Mesendoderm (in vitro differentiated cells): Measurements from ENCODE around the gene LARP4. TPM values are rescaled to one million over a fixed set of nuclear protein-coding genes. Genes with fewer than 3 reads are reported as not detected.

Source experiments
- DNase-seq: peaks from one replicate; pipeline ENCODE4 v3.0.0; 2013
- H2AK5ac ChIP-seq: 2 replicates; pipeline ENCODE4 v1.6.1; 2013; ENCODE audit warnings: low read length, inconsistent platforms
- H2BK120ac ChIP-seq: 2 replicates; pipeline ENCODE4 v1.6.1; 2013; ENCODE audit warnings: low read depth, mild to moderate bottlenecking, low read length, moderate library complexity, mixed read lengths
- H2BK15ac ChIP-seq: replicated peaks from 2 replicates; pipeline ENCODE4 v1.6.1; 2013; ENCODE audit warnings: low read depth, mild to moderate bottlenecking, moderate library complexity
- H2BK5ac ChIP-seq: 2 replicates; pipeline ENCODE4 v1.6.1; 2013; ENCODE audit warnings: low read length, inconsistent platforms
- H3K18ac ChIP-seq: 2 replicates; pipeline ENCODE4 v1.6.1; 2013; ENCODE audit warnings: mild to moderate bottlenecking, low read length, mixed read lengths
- H3K23ac ChIP-seq: one replicate; pipeline ENCODE4 v1.6.1; 2013; ENCODE audit warnings: low read length
- H3K27ac ChIP-seq: 2 replicates; pipeline ENCODE4 v1.5.1; 2013; ENCODE audit warnings: low read depth, mild to moderate bottlenecking, inconsistent platforms, low read length, moderate library complexity
- H3K27me3 ChIP-seq: 2 replicates; pipeline ENCODE4 v1.6.1; 2013; ENCODE audit warnings: low read length, control low read depth, mild to moderate bottlenecking, inconsistent platforms; ENCODE audit not compliant: insufficient read depth, poor library complexity
- H3K36me3 ChIP-seq: 2 replicates; pipeline ENCODE4 v1.6.1; 2013; ENCODE audit warnings: low read length, inconsistent platforms; ENCODE audit not compliant: control insufficient read depth, insufficient read depth
- H3K4ac ChIP-seq: one replicate; pipeline ENCODE4 v1.6.1; 2013; ENCODE audit warnings: low read depth, mild to moderate bottlenecking, low read length, moderate library complexity
- H3K4me1 ChIP-seq: 2 replicates; pipeline ENCODE4 v1.6.1; 2013; ENCODE audit warnings: low read depth, low read length, inconsistent platforms; ENCODE audit not compliant: control insufficient read depth
- H3K4me2 ChIP-seq: 2 replicates; pipeline ENCODE4 v1.6.1; 2013; ENCODE audit warnings: low read length
- H3K4me3 ChIP-seq: 2 replicates; pipeline ENCODE4 v1.5.1; 2013; ENCODE audit warnings: mild to moderate bottlenecking, low read length
- H3K56ac ChIP-seq: one replicate; pipeline ENCODE4 v1.6.1; 2013; ENCODE audit warnings: low read length
- H3K79me1 ChIP-seq: 2 replicates; pipeline ENCODE4 v1.6.1; 2013; ENCODE audit warnings: low read length, inconsistent platforms
- H3K79me2 ChIP-seq: 2 replicates; pipeline ENCODE4 v1.6.1; 2013; ENCODE audit warnings: mild to moderate bottlenecking, low read length; ENCODE audit not compliant: control insufficient read depth, insufficient read depth
- H3K9ac ChIP-seq: 2 replicates; pipeline ENCODE4 v1.6.1; 2013; ENCODE audit warnings: low read length, inconsistent platforms
- H4K5ac ChIP-seq: one replicate; pipeline ENCODE4 v1.6.1; 2013; ENCODE audit warnings: low read length
- H4K8ac ChIP-seq: one replicate; pipeline ENCODE4 v1.6.1; 2013; ENCODE audit warnings: low read depth, mild to moderate bottlenecking, control low read depth, low read length, moderate library complexity
- WGBS: extraction: QIAGEN DNeasy Blood & Tissue Kit; methylation state at CpG from one replicate; pipeline ENCODE4 v1.1.7; 2013; ENCODE audit warnings: low lambda C conversion rate, missing lambda C conversion rate; ENCODE audit not compliant: insufficient coverage; ENCODE audit errors: extremely low coverage; 5-methylcytosine and 5-hydroxymethylcytosine counted together
- polyA plus RNA-seq, 2 experiments: library from polyadenylated mRNA; stranded (reverse); fragments of 200-250 nt; gene quantifications; one replicate each; pipeline ENCODE4 v1.2.3, GENCODE V29; 2013

The LARP4 gene
- polyA plus RNA-seq (2013, experiment 1 of 2): 49.6 TPM
- 50.1 TPM for polyA plus RNA-seq (2013, experiment 2 of 2)

DNA sequence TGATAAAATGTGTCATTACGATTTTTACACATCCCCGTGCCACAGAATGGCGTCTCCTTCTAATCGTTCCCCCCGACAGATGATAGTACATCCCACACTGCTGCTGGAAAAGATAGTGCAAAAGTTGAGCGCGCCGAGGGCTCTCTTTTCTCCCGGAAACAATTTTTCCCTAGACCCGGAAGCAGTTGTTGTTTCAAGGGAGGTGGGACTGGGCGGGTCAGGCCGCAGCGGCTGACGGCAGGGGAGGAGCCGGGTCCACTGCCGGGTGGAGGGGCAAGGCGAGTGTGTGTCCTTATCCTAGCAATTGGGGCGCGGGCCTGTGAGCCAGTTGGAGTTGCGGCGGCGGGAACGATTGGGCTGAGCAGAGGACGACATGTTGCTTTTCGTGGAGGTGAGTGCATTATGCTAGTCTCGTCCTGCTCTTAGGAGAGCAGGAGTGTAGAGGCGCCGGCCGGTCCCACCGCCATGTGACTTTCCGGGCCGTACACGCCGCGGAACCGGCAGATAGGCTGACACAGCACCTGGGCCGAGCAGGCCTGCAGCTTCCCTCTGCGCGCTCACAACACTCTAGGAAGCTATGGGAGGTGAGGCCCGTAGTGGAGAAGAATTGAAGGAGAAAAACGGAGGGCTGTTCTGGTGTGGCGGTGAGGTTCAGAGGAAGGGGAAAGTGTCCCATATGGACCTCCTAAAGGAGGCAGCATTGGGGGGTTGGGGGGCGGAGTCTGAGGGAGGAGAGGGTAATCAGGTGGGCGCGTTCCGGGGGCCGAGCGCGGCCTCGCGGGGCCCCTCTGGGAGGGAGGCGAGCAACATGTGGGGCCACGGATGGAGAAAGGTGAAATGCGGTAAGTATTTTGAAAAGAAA, at the start of gene LARP4:
Gene LARP4, plus strand, starts transcription at position 248 of the 862 bp plus-strand sequence. Its CDS starts 126 bp downstream, at position 374.
- Histone ChIP-seq H2AK5ac (peak within 1 kb of the TSS; percentile 18), H4K5ac (no peak within 1 kb of the TSS), H4K8ac (peak within 1 kb of the TSS; percentile 79), H3K36me3 (no peaks in the 10 kb centered on the region), H2BK5ac (peak within 1 kb of the TSS; percentile 89), H3K18ac (peak within 1 kb of the TSS; percentile 23), H3K4me1 (no peaks in the 10 kb centered on the region), H3K4me3 (peak within 1 kb of the TSS; percentile 99), H3K79me2 (peaks cover 43% of the 10 kb centered on the region), H2BK15ac (no peak within 1 kb of the TSS), H3K4ac (peak within 1 kb of the TSS; percentile 57), H2BK120ac (no peak within 1 kb of the TSS), H3K56ac (peak within 1 kb of the TSS; percentile 100), H3K4me2 (peak within 1 kb of the TSS; percentile 96), H3K9ac (peak within 1 kb of the TSS; percentile 99), H3K79me1 (no peaks in the 10 kb centered on the region), H3K27me3 (no peaks in the 10 kb centered on the region), H3K27ac (peak within 1 kb of the TSS; percentile 90), H3K23ac (peak within 1 kb of the TSS; percentile 66)
- DNase-seq: peak; percentile 99
- no CpG with 5 or more reads among the region's 54 CpGs for WGBS

- no peak overlapping the region for H3K23ac ChIP-seq
- H3K36me3 ChIP-seq: no peaks in the 10 kb centered on the region
- no peak overlapping the region for H2AK5ac ChIP-seq
- no peak overlapping the region for H4K5ac ChIP-seq
- H3K4me2 ChIP-seq: no peak overlapping the region
- H3K79me1 ChIP-seq: no peaks in the 10 kb centered on the region
- no peak overlapping the region for H3K56ac ChIP-seq
- no CpG with 5 or more reads among the region's 11 CpGs for WGBS
- H3K4ac ChIP-seq: no peak overlapping the region
- no peak for DNase-seq
- no peaks in the 10 kb centered on the region for H3K27me3 ChIP-seq
- no peak overlapping the region for H2BK15ac ChIP-seq
- H3K4me1 ChIP-seq: peaks cover 9% of the 10 kb centered on the region
- H3K4me3 ChIP-seq: no peak overlapping the region
- no peaks in the 10 kb centered on the region for H3K79me2 ChIP-seq
- H3K27ac ChIP-seq: no peak overlapping the region
- no peak overlapping the region for H2BK120ac ChIP-seq
- no peak overlapping the region for H4K8ac ChIP-seq
- H2BK5ac ChIP-seq: no peak overlapping the region
- H3K9ac ChIP-seq: no peak overlapping the region
- H3K18ac ChIP-seq: no peak overlapping the region
These were observed 49.3 kb upstream of the LARP4 start for GRCh38 chr12:50351120-50352043.

GRCh38 chr12:50353404-50353803, 47.3 kb upstream of the LARP4 start:
- Histone ChIP-seq H2BK15ac (no peak overlapping the region), H3K36me3 (no peaks in the 10 kb centered on the region), H3K9ac (peak overlapping the region; percentile 33), H3K4me1 (peaks cover 9% of the 10 kb centered on the region), H2BK120ac (peak overlapping the region; percentile 76), H3K18ac (peak overlapping the region; percentile 35), H3K79me2 (no peaks in the 10 kb centered on the region), H2BK5ac (peak overlapping the region; percentile 92), H3K79me1 (no peaks in the 10 kb centered on the region), H3K56ac (peak overlapping the region; percentile 77), H4K8ac (no peak overlapping the region), H3K27ac (no peak overlapping the region), H3K4ac (peak overlapping the region; percentile 90), H2AK5ac (peak overlapping the region; percentile 4), H3K27me3 (no peaks in the 10 kb centered on the region), H4K5ac (no peak overlapping the region), H3K4me2 (no peak overlapping the region), H3K4me3 (no peak overlapping the region), H3K23ac (no peak overlapping the region)
- peak; percentile 76 for DNase-seq
- no CpG with 5 or more reads among the region's 3 CpGs for WGBS

DNA sequence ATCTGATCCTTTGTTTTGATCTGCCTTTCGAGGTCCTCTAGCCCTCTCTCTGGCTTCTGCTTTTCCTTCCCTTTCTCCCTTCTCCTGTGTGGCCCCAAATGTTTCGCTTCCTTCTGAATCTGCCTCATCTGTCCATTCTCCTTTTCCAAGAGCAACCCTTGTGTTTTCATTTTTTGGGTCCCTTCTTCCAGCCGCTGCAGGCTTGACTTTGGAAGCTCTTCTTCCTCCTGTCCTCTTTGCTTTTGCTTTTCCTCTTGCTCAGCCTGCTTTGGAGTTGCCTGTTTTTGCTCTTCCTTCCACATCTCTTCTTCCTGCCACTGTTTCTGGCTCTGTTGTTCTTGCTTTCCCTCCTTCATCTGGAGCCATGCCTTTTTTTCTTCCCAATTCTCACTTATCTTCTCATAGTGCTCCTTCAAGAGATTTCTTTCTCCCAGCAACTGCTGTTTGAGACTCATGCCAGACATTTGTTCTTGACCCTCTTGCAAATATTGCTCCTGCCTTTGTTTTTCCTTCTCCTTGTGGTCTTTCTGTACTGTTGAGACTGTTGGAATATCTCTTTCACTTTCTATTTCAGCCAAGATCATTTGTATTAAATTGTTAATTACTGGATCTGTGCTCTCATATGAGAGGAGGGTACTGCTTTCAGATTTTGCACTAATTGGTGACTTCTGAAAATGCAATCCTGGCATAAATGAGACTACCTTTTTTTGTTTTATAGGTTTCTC, 46.7 kb upstream of the LARP4 start:
- Histone ChIP-seq H3K27me3 (no peaks in the 10 kb centered on the region), H3K4me3 (no peak overlapping the region), H4K5ac (peak overlapping the region; percentile 63), H3K36me3 (no peaks in the 10 kb centered on the region), H3K79me2 (no peaks in the 10 kb centered on the region), H2BK15ac (no peak overlapping the region), H2BK5ac (peak overlapping the region; percentile 79), H3K4me2 (no peak overlapping the region), H3K4ac (no peak overlapping the region), H2BK120ac (no peak overlapping the region), H3K27ac (no peak overlapping the region), H3K79me1 (no peaks in the 10 kb centered on the region), H3K56ac (peak overlapping the region; percentile 74), H3K9ac (peak overlapping the region; percentile 9), H3K18ac (peak overlapping the region; percentile 20), H4K8ac (no peak overlapping the region), H3K4me1 (peaks cover 9% of the 10 kb centered on the region), H2AK5ac (no peak overlapping the region), H3K23ac (no peak overlapping the region)
- no CpG with 5 or more reads among the region's 3 CpGs for WGBS
- no peak for DNase-seq

GRCh38 chr12:50354908-50355307, 45.8 kb upstream of the LARP4 start:
- H4K8ac ChIP-seq: no peak overlapping the region
- no peak overlapping the region for H2AK5ac ChIP-seq
- H3K27me3 ChIP-seq: no peaks in the 10 kb centered on the region
- H3K27ac ChIP-seq: no peak overlapping the region
- no peak overlapping the region for H3K23ac ChIP-seq
- no peaks in the 10 kb centered on the region for H3K79me2 ChIP-seq
- no peak overlapping the region for H3K4me3 ChIP-seq
- no peak overlapping the region for H3K56ac ChIP-seq
- H3K4ac ChIP-seq: no peak overlapping the region
- H4K5ac ChIP-seq: no peak overlapping the region
- no peaks in the 10 kb centered on the region for H3K36me3 ChIP-seq
- H3K79me1 ChIP-seq: no peaks in the 10 kb centered on the region
- no peak overlapping the region for H2BK5ac ChIP-seq
- no peak overlapping the region for H2BK120ac ChIP-seq
- no peak overlapping the region for H3K4me2 ChIP-seq
- peaks cover 9% of the 10 kb centered on the region for H3K4me1 ChIP-seq
- H2BK15ac ChIP-seq: no peak overlapping the region
- H3K9ac ChIP-seq: no peak overlapping the region
- no peak overlapping the region for H3K18ac ChIP-seq
- no CpG with 5 or more reads among the region's 2 CpGs for WGBS
- no peak for DNase-seq
